ENCODE results near the gene RABGEF1. TPM values are rescaled to one million over a fixed set of nuclear protein-coding genes. Genes with fewer than 3 reads are reported as not detected.
"Not testable (repeated sequence)": the region's sequence is repeated elsewhere in the genome, so short reads cannot be mapped to it uniquely, and the experiment has no call there.

RABGEF1 gene
- total RNA-seq, 1 donor from 2014 or later, result 21.4 TPM

- intact Hi-C loops (cut with micrococcal nuclease), result no loop called here
Observed at GRCh38 chr7:66804001-66804400, 63.5 kb downstream of the RABGEF1 start.

GRCh38 chr7:66807736-66808135, 67.2 kb downstream of the RABGEF1 start:
- intact Hi-C loops (cut with micrococcal nuclease), result no loop called here

GRCh38 chr7:66810716-66811115, 70.2 kb downstream of the RABGEF1 start:
- intact Hi-C loops (cut with micrococcal nuclease), result no loop called here

- intact Hi-C loops (cut with micrococcal nuclease), result not testable (repeated sequence)
Observed at GRCh38 chr7:66815186-66815875, 74.8 kb downstream of the RABGEF1 start.

GRCh38 chr7:66815951-66816350, 75.4 kb downstream of the RABGEF1 start:
- intact Hi-C loops (cut with micrococcal nuclease), result no loop called here

GRCh38 chr7:66816658-66817057, 76.1 kb downstream of the RABGEF1 start:
- intact Hi-C loops (cut with micrococcal nuclease), result not testable (repeated sequence)

- intact Hi-C loops (cut with micrococcal nuclease), result not testable (repeated sequence)
Observed at GRCh38 chr7:66817208-66817795, 76.8 kb downstream of the RABGEF1 start.

- intact Hi-C loops (cut with micrococcal nuclease), result not testable (repeated sequence)
Observed at GRCh38 chr7:66817956-66818355, 77.4 kb downstream of the RABGEF1 start.

- intact Hi-C loops (cut with micrococcal nuclease), result no loop called here
Observed at GRCh38 chr7:66824041-66824440, 83.5 kb downstream of the RABGEF1 start.

- intact Hi-C loops (cut with micrococcal nuclease), result not testable (repeated sequence)
Observed at GRCh38 chr7:66825538-66825937, 85.0 kb downstream of the RABGEF1 start.

- intact Hi-C loops (cut with micrococcal nuclease), result no loop called here
Observed at GRCh38 chr7:66826649-66827048, 86.1 kb downstream of the RABGEF1 start.

- intact Hi-C loops (cut with micrococcal nuclease), result not testable (repeated sequence)
Observed at GRCh38 chr7:66830976-66831375, 90.4 kb downstream of the RABGEF1 start.

- intact Hi-C loops (cut with micrococcal nuclease), result no loop called here
Observed at GRCh38 chr7:66832531-66833351, 92.2 kb downstream of the RABGEF1 start.

- intact Hi-C loops (cut with micrococcal nuclease), result loop anchor here (2.0 kb wide), 1 partner anchor 158 kb away; the partner anchor contains the start of gene SBDS
Observed at GRCh38 chr7:66837007-66837406, 96.5 kb downstream of the RABGEF1 start.

GRCh38 chr7:66837661-66838060, 97.1 kb downstream of the RABGEF1 start:
- intact Hi-C loops (cut with micrococcal nuclease), result loop anchor here (2.0 kb wide), 1 partner anchor 157 kb away; the partner anchor contains the start of gene SBDS

- intact Hi-C loops (cut with micrococcal nuclease), result loop anchor here (10.0 kb wide), 2 partner anchors 245 to 465 kb away; no protein-coding TSS in a partner anchor
Observed at GRCh38 chr7:66839814-66840213, 99.3 kb downstream of the RABGEF1 start.

- intact Hi-C loops (cut with micrococcal nuclease), result loop anchor here (10.0 kb wide), 2 partner anchors 246 to 464 kb away; no protein-coding TSS in a partner anchor
Observed at GRCh38 chr7:66840316-66840715, 99.8 kb downstream of the RABGEF1 start.

GRCh38 chr7:66841898-66842297, 101.4 kb downstream of the RABGEF1 start:
- intact Hi-C loops (cut with micrococcal nuclease), result loop anchor here (10.0 kb wide), 2 partner anchors 247 to 463 kb away; no protein-coding TSS in a partner anchor

- intact Hi-C loops (cut with micrococcal nuclease), result loop anchor here (10.0 kb wide), 2 partner anchors 249 to 461 kb away; no protein-coding TSS in a partner anchor
Observed at GRCh38 chr7:66843492-66843891, 103.0 kb downstream of the RABGEF1 start.

GRCh38 chr7:66844552-66845378, 104.2 kb downstream of the RABGEF1 start:
- intact Hi-C loops (cut with micrococcal nuclease), result loop anchor here (1.0 to 10.0 kb wide), 9 partner anchors 77 to 460 kb away; partner anchors contain the start of genes KCTD7, RABGEF1, TMEM248 and TYW1
